Sigmoid colon (tissue), 7 donors: ENCODE measurements around the gene DHX32. TPM values are rescaled to one million over a fixed set of nuclear protein-coding genes. Genes with fewer than 3 reads are reported as not detected.
"Not testable (repeated sequence)": the region's sequence is repeated elsewhere in the genome, so short reads cannot be mapped to it uniquely, and the experiment has no call there.

Source experiments
- DNase-seq: peaks from one replicate; pipeline ENCODE4 v3.0.0-alpha.2; 2019
- H3K27ac ChIP-seq, 4 donors: fragments of 200-600 bp; sonication (generic); one replicate each; pipeline ENCODE4 v1.5.1; 2016 to 2019; ENCODE audit warnings: mild to moderate bottlenecking in 1 of 4
- H3K27me3 ChIP-seq, 3 donors: fragments of 200-600 bp; sonication (generic); one replicate each; pipeline ENCODE4 v1.5.1; 2019; ENCODE audit warnings: mild to moderate bottlenecking in 1 of 3
- H3K36me3 ChIP-seq, 4 donors: fragments of 200-600 bp; sonication (generic); one replicate each; pipeline ENCODE4 v1.5.1; 2016 to 2019
- H3K4me1 ChIP-seq, 4 donors: fragments of 200-600 bp; sonication (generic); one replicate each; pipeline ENCODE4 v1.5.1; 2017 to 2019
- H3K4me3 ChIP-seq, 4 donors: fragments of 200-600 bp; sonication (generic); one replicate each; pipeline ENCODE4 v1.5.1; 2017 to 2019; ENCODE audit warnings: mild to moderate bottlenecking in 2 of 4, moderate library complexity in 1 of 4
- H3K9me3 ChIP-seq, 4 donors: fragments of 200-600 bp in 3 of 4; sonication (generic) in 3 of 4; one replicate each; pipeline versions ENCODE4 v1.5.1 to v1.6.1; 2013 to 2019
- CTCF ChIP-seq, 4 experiments: fragments of 450-650 bp in 3 of 4; fragments of 200-600 bp in 1 of 4; IDR thresholded peaks; one replicate each; pipeline ENCODE4 v1.5.1; 2016 to 2019; ENCODE audit warnings: antibody characterized with exemption in 4 of 4, mild to moderate bottlenecking in 3 of 4, moderate library complexity in 2 of 4
- EP300 ChIP-seq, 4 donors: sonication (generic); formaldehyde crosslinking; IDR thresholded peaks; one replicate each; pipeline ENCODE4 v1.6.1; 2017; ENCODE audit warnings: antibody characterized with exemption in 4 of 4
- POLR2A ChIP-seq, 2 donors: fragments of 450-650 bp; IDR thresholded peaks; one replicate each; pipeline ENCODE4 v1.6.1; 2016; ENCODE audit warnings: antibody characterized with exemption in 2 of 2, mild to moderate bottlenecking in 2 of 2, moderate library complexity in 2 of 2
- POLR2AphosphoS5 ChIP-seq, 4 donors: sonication (generic); formaldehyde crosslinking; IDR thresholded peaks; one replicate each; pipeline ENCODE4 v1.6.1; 2017; ENCODE audit warnings: antibody characterized with exemption in 4 of 4
- WGBS, 2 donors: extraction: QIAGEN DNeasy Blood & Tissue Kit; methylation state at CpG; one replicate each; pipeline ENCODE4 v1.1.7; 2013; 5-methylcytosine and 5-hydroxymethylcytosine counted together
- intact Hi-C: fragments of 100-400 bp; cut with DNase I; formaldehyde crosslinking; loops from one replicate; pipeline ENCODE4 v1.15.1; 2023
- polyA plus RNA-seq, 3 donors: library from polyadenylated mRNA; stranded (reverse); fragments of 200-250 nt; gene quantifications; one replicate each; pipeline ENCODE4 v1.2.3, GENCODE V29; 2013
- total RNA-seq, 4 donors: library from RNA; depleted of rRNA; stranded (reverse); fragments of >200 nt; gene quantifications; one replicate each; pipeline ENCODE4 v1.1.0, GENCODE V29; 2016
- donor health status: healthy with polysubstance abuse.
- donor health status: Bipolar disorder and iron deficiency.
- donor health status: healthy.

The DHX32 gene
- total RNA-seq (10 to 100 TPM; 16.0 to 22.4 (median 21.3) TPM), polyA plus RNA-seq (10 to 100 TPM; 28.3 to 57.8 (median 55.9) TPM)

GRCh38 chr10:125881192-125881591 lies at the start of gene DHX32:
DHX32 (minus strand) TSS chr10:125881292; CDS start chr10:125880824, 468 bp downstream.
- intact Hi-C loops = no loop called here
- 75 to 87% methylated on average over 4 of the region's 4 CpGs for WGBS, 2 donors
- Histone ChIP-seq H3K27ac (no peak within 1 kb of the TSS), H3K9me3 (peaks cover 0 to 5% (median 0%) of the 10 kb centered on the region in 4 donors), H3K36me3 (peaks cover 0 to 3% (median 0%) of the 10 kb centered on the region in 4 donors), H3K4me3 (no peak within 1 kb of the TSS), H3K4me1 (no peaks in the 10 kb centered on the region), H3K27me3 (no peaks in the 10 kb centered on the region)
- DNase-seq = no peak
- TF ChIP-seq POLR2A (IDR thresholded peaks at IDR 0.05) (no peak), POLR2AphosphoS5 (IDR thresholded peaks at IDR 0.05) (no peak), EP300 (IDR thresholded peaks at IDR 0.05) (no peak), CTCF (IDR thresholded peaks at IDR 0.05) (no peak)

DNA sequence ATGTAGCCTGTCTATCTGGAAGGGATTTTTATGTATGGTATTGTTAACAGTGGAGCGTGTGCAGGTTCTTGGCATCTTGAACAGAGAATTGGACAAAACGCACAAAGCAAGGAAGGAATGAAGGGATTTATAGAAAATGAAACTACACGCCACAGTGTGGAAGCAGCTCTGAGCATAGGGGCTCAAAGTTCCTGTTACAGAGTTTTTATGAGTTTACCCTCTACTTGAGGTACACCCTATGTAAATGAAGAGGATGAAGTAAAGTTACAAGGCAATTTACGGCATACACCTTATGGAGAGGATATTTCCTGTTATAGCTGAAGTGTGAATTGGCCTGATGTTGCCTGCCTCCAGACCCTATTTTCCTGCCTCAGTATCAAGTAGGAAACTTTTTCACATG lies 48.5 kb upstream of the DHX32 start:
- Histone ChIP-seq H3K27ac (no peak overlapping the region), H3K36me3 (no peaks in the 10 kb centered on the region), H3K9me3 (no peaks in the 10 kb centered on the region), H3K27me3 (no peaks in the 10 kb centered on the region), H3K4me3 (no peak overlapping the region), H3K4me1 (no peaks in the 10 kb centered on the region)
- TF ChIP-seq POLR2AphosphoS5 (IDR thresholded peaks at IDR 0.05) (no peak), CTCF (IDR thresholded peaks at IDR 0.05) (no peak), POLR2A (IDR thresholded peaks at IDR 0.05) (no peak), EP300 (IDR thresholded peaks at IDR 0.05) (no peak)
- intact Hi-C loops = no loop called here
- 16 to 67% methylated on average over 4 of the region's 4 CpGs for WGBS, 2 donors
- no peak for DNase-seq

DNA sequence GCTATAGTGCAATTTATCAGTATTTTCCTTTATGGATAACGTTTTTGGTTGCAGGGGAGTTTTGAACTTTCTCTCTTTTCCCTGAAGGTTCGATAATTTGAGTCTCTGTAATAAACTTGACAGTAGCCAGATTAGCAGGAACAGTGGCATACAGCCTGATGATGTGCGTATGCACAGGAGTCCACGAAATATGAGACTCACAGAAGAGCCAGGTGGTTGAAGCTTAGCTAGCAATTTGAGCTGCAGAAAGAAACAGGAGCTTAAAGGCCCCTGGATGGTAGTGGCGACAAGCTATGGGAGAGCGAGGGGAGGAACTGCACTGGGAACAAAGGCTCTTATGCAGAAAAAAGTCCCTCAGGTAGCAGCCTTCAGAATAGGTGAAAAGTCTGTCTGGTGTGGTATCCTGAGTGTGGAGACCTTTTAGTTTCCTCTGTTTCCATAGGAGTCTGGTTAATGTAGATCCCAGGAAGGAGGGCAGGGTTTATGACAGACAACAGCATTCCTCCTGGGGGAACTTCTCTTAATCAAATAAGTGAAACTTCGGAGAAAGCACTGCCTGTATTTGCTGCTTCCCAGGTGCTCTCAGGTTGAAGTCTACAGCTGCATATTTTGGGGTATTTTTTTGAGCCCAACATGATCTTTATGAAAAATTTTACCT lies 48.0 kb upstream of the DHX32 start:
- Histone ChIP-seq H3K4me3 (no peak overlapping the region), H3K27ac (no peak overlapping the region), H3K4me1 (no peaks in the 10 kb centered on the region), H3K27me3 (no peaks in the 10 kb centered on the region), H3K9me3 (no peaks in the 10 kb centered on the region), H3K36me3 (no peaks in the 10 kb centered on the region)
- DNase-seq = no peak
- TF ChIP-seq EP300 (IDR thresholded peaks at IDR 0.05) = no peak
- no peak for TF ChIP-seq POLR2A (IDR thresholded peaks at IDR 0.05)
- no peak for TF ChIP-seq POLR2AphosphoS5 (IDR thresholded peaks at IDR 0.05)
- TF ChIP-seq CTCF (IDR thresholded peaks at IDR 0.05) = no peak
- 27 to 68% methylated on average over 7 of the region's 7 CpGs for WGBS, 2 donors
- intact Hi-C loops = no loop called here

DNA sequence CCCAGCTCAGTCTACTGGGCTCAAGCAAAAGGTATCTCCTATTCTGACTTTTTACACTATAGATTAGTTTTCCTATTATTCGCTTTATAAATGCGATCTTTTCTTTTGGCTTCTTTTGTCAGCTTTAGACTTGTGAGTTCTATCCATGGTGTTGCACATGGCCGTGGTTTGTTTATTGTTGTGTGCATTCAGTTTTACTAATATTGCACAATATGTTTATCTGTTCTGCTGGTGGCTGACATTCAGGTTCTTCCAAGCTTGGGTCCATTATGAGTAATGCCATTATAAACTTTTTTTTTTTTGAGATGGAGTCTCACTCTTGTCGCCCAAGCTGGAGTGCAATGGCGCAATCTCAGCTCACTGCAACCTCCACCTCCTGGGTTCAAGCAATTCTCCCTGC lies 46.2 kb upstream of the DHX32 start:
- intact Hi-C loops, H3K27ac ChIP-seq, H3K27me3 ChIP-seq, H3K4me1 ChIP-seq, H3K9me3 ChIP-seq, H3K4me3 ChIP-seq, H3K36me3 ChIP-seq, DNase-seq: not testable (repeated sequence)
- WGBS, 2 donors = 83 to 84% methylated on average over 5 of the region's 5 CpGs

DNA sequence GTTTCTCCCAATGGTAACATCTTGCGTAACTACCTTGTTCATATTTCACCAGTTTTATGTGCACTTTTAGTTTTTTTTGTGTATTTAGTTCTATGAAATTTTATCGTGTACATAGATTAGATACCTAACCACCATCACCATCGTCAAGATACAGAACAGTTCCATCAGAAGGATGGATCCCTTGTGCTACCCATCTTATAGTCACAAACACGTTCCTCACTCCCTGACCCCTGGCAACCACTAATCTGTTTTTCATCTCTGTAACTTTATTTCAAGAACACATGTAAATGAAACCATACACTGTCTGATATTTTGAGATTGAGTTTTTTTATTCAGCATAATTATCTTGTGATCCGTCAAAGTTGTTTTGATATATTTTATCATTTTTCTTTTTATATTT lies 45.2 kb upstream of the DHX32 start:
- DNase-seq = no peak
- H3K4me3 ChIP-seq = no peak overlapping the region
- intact Hi-C loops = no loop called here
- no peaks in the 10 kb centered on the region for H3K4me1 ChIP-seq
- 67 to 68% methylated on average over 5 of the region's 5 CpGs for WGBS, 2 donors
- no peak overlapping the region for H3K27ac ChIP-seq
- no peaks in the 10 kb centered on the region for H3K9me3 ChIP-seq
- H3K27me3 ChIP-seq = no peaks in the 10 kb centered on the region
- H3K36me3 ChIP-seq = no peaks in the 10 kb centered on the region
- TF ChIP-seq POLR2A (IDR thresholded peaks at IDR 0.05) = no peak

GRCh38 chr10:125925262-125925834 lies 44.3 kb upstream of the DHX32 start:
- 27 to 69% methylated on average over 5 of the region's 5 CpGs for WGBS, 2 donors

GRCh38 chr10:125921643-125922306 lies 40.7 kb upstream of the DHX32 start:
- DNase-seq, H3K4me3 ChIP-seq, H3K9me3 ChIP-seq, H3K36me3 ChIP-seq, H3K4me1 ChIP-seq, H3K27me3 ChIP-seq, intact Hi-C loops, H3K27ac ChIP-seq: not testable (repeated sequence)
- 57 to 84% methylated on average over 2 of the region's 2 CpGs for WGBS, 2 donors

More at GRCh38 chr10:125925262-125925834, 44.3 kb upstream of the DHX32 start:
- intact Hi-C loops = no loop called here
- Histone ChIP-seq H3K4me3 (no peak overlapping the region), H3K4me1 (no peaks in the 10 kb centered on the region), H3K27me3 (no peaks in the 10 kb centered on the region), H3K27ac (no peak overlapping the region), H3K9me3 (no peaks in the 10 kb centered on the region), H3K36me3 (no peaks in the 10 kb centered on the region)
- no peak for TF ChIP-seq CTCF (IDR thresholded peaks at IDR 0.05)
- TF ChIP-seq EP300 (IDR thresholded peaks at IDR 0.05) = no peak
- no peak for TF ChIP-seq POLR2AphosphoS5 (IDR thresholded peaks at IDR 0.05)
- no peak for TF ChIP-seq POLR2A (IDR thresholded peaks at IDR 0.05)
- DNase-seq = no peak
